ENCODE data around the gene HOMER1.

- TF ChIP-seq POLR2A (IDR thresholded peaks at IDR 0.05), result no peak
- no peak for TF ChIP-seq CTCF (IDR thresholded peaks at IDR 0.05)
Observed at GRCh38 chr5:79454043-79454442, 59.9 kb downstream of the HOMER1 start.

Data from esophagus squamous epithelium (tissue), 4 donors.